NCI-H187 treated with DMSO at 0.1 percent for 48 hours (cell line): ENCODE data around the gene PCBP4.

Experiments used
- DNase-seq: peaks from one replicate; lab custom pipeline; 2025; lab: John Stamatoyannopoulos, UW

PCBP4 gene

GRCh38 chr3:51955175-51955892, 11.9 kb downstream of the PCBP4 start, which contains the start of gene GPR62:
Gene GPR62, plus strand, starts transcription at chr3:51955381. Its CDS starts 272 bp downstream, at chr3:51955653.
- no peak for DNase-seq

DNA sequence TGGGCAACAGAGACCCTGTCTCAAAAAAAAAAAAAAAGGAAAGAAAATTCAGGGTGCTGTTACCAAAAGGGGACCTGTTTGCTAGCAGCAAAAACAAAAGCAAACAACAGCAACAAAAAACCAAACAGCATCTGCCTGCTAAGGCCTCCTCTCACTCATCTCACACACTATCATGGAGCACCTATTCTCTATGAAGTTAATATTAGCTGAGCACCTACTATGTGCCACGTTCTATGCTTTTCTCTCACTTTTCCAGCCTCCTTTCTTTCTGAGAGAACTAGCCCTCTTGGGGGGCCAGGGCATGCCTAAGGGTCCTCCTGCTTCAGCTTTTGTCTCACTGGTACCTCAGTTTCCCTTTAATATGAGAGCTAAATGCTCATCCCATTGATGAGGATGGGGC, 12.5 kb downstream of the PCBP4 start:
- DNase-seq: no peak

DNA sequence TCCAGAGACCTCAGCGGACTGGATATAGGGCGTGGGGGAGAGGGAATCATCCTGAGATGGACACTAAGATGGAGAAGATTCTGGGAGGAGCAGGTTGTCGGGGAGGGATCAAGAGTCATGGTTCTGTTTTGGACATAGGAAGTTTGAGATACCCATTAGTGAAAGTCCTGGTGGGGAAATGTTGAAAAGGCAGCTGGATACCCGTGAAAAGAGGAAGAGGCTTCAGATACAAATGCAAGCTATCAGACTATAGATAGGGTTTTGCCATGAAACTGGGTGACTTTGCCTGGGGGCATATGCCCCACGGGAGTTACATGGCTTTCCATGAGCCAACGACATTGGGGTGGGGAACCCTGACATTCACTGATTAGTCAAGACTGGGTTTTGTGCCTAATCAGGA, 13.1 kb downstream of the PCBP4 start:
- DNase-seq: no peak

DNA sequence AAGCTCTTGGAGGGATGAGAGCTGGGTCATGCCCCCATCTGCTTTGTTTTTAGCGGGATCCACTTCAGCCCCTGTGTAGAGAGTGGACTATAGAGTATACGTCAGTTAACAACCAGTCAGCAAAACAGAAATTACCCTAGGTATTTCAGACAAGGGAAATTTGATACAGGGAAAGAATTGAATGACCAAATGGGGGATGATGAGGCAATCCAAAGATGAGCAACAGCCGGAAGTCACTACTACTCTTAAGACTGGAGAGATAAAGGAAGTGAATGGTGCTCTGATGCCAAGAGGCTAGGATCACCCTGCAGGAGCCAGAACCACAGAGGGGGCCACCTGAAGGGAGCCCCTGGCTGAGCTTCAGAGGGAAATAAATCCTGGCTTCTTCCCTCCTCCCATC, 13.8 kb downstream of the PCBP4 start:
- no peak for DNase-seq

DNA sequence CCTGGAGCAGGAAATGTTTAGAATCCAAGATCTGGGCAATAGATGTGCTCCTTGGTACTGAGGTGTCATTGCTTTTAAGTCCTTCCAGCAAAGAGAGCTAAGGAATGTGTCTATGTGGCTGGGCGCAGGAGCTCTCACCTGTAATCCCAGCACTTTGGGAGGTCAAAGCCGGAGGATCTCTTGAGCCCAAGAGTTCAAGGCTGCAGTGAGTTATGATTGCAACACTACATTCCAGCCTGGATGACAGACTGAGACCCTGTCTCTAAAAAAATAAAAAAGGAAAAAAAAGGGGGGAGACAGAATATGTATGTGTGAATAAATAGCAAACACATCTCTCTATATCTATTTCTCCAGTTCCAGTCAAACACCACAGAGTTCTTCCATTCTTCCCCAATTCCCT, 16.4 kb downstream of the PCBP4 start:
- no peak for DNase-seq

- no peak for DNase-seq
Measured at GRCh38 chr3:51949121-51949520, 18.1 kb downstream of the PCBP4 start.

- no peak for DNase-seq
Measured at GRCh38 chr3:51948016-51948580, 19.2 kb downstream of the PCBP4 start.

GRCh38 chr3:51947215-51947900, 19.9 kb downstream of the PCBP4 start:
- no peak for DNase-seq

- DNase-seq: no peak
Measured at GRCh38 chr3:51946796-51947195, 20.5 kb downstream of the PCBP4 start.

DNA sequence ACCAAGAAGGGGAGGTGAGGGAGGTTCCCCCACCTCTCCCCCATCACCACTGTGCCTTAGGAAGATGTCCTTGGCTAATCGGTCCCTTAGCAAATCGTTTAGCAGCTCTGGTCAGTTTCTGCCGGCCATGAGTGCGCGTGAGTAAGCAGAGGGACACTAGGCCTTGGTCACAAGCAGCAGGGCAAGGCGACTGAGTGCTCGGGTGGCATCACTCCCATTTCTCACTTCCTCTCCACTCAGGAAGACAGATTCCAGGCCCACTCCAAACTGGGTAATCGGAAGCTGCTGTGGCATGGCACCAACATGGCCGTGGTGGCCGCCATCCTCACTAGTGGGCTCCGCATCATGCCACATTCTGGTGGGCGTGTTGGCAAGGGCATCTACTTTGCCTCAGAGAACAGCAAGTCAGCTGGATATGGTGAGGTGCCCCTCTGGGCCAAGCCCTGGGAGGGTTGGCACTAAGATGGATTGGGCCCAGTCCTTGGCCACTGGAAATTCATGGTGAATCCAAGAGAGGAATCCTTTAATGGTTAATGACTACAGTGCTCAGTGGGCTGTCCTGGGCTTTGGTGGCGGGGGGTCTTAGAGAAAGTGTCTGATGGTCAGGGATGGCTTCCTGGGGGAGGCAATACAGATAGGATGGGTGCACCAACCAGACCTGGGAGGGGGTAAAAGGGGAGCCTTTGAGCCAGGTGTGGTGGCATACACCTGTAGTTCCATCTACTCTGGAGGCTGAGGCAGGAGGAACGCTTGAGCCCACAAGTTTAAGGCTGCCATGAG, 21.1 kb downstream of the PCBP4 start:
- DNase-seq: no peak

GRCh38 chr3:51945031-51945840, 22.0 kb downstream of the PCBP4 start:
- DNase-seq: no peak

DNA sequence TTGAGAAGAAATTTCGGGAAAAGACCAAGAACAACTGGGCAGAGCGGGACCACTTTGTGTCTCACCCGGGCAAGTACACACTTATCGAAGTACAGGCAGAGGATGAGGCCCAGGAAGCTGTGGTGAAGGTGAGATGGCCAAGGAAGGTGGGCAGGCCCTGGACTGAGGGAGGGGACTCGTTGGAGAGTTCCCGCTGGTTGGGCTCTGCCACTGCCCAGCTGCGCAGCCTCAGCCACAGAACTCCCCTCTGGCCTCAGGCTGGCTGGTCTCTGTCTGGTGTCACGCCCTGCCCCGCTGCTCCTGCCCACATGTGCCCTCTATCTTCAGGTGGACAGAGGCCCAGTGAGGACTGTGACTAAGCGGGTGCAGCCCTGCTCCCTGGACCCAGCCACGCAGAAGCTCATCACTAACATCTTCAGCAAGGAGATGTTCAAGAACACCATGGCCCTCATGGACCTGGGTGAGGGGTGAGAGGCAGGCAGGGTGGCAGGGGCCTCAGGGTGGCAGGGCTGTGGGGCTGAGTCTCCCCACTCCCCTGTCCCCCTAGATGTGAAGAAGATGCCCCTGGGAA, 22.7 kb downstream of the PCBP4 start:
- no peak for DNase-seq

DNA sequence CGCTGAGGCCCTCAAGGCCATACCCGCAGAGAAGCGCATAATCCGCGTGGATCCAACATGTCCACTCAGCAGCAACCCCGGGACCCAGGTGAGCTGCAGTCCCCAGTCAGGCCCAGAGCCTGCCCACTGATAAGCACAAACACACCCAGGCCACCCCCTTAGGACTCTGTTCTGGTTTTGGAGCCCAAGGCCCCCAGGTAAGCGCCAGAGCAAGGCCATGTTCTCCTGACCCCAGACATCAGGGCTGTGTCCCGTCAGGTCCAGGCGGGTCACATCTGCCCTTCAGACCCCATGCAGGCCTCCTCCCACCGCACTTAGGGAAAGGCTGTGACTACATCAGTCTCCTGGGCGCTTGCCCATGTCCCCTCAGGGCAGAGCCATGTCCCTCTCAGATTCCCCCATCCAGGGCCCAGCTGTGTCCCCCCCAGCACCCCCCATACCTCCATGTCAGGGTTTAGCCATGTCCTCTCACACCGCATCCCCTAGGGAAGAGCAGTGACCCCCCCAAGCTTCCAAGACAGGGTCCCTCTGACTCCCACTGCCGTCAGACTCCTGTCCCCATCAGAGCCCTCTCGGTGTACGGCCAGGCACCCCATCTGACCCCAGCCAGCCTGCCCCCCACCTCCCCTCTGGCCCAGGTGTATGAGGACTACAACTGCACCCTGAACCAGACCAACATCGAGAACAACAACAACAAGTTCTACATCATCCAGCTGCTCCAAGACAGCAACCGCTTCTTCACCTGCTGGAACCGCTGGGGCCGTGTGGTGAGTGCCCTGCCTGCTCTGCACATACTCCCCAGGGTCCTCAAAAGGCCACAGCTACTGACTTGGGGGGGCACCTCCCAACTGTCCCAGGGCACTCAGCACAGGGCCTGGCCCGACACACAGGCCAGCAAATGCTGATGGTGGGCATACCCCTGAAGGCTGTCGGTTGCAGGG, 23.5 kb downstream of the PCBP4 start:
- DNase-seq: no peak

- DNase-seq: no peak
Measured at GRCh38 chr3:51942603-51943450, 24.4 kb downstream of the PCBP4 start.

- DNase-seq: peak; percentile 94
Measured at GRCh38 chr3:51941798-51942602, 25.3 kb downstream of the PCBP4 start, which contains the start of the genes PARP3 and RRP9. Gene PARP3, plus strand, starts transcription at chr3:51942363. Its CDS starts 993 bp downstream, at chr3:51943356. Gene RRP9, minus strand, starts transcription at chr3:51941904. Its CDS starts 37 bp downstream, at chr3:51941867.

DNA sequence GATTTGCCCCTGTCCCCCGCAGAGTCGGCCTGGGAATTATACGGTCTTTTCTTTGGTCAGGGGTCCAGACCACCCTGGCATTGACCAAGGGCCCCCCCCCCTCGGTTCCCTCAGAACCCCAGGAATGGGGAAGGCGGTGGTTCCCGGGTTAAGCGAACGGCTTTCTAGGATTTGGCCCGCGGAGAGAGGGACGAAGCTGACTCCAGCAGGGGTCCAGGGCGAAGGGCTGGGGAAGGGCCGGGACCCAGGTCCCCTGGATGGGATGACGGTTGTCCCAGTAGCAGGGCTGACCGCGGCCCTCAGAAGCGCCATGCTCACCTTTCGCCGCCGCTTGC, 25.8 kb downstream of the PCBP4 start:
- DNase-seq: no peak

GRCh38 chr3:51940648-51941462, 26.4 kb downstream of the PCBP4 start:
- no peak for DNase-seq
